ENCODE data around the gene TRIO. TPM values are rescaled to one million over a fixed set of nuclear protein-coding genes. Genes with fewer than 3 reads are reported as not detected.
"Not testable (repeated sequence)": the region's sequence is repeated elsewhere in the genome, so short reads cannot be mapped to it uniquely, and the experiment has no call there.

TRIO gene
- total RNA-seq, 1 donor from 2014 or later = 57.0 TPM

GRCh38 chr5:14417792-14418765, 274.9 kb downstream of the TRIO start:
- ATAC-seq = peak; percentile 69
- no peak for DNase-seq
- intact Hi-C loops (cut with micrococcal nuclease) = no loop called here

DNA sequence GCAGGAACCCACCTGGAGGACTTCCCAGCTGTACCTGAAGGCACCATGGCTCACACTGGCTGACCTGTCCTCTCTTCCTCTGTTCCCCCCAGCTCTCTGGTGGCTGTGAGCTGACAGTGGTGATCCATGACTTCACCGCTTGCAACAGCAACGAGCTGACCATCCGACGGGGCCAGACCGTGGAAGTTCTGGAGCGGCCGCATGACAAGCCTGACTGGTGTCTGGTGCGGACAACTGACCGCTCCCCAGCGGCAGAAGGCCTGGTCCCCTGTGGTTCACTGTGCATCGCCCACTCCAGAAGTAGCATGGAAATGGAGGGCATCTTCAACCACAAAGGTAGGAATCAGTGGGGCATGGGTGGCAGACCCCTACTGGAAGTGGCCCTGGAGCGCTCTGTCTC, 276.5 kb downstream of the TRIO start:
- intact Hi-C loops (cut with micrococcal nuclease) = no loop called here
- no peak for DNase-seq
- no peak for ATAC-seq

- ATAC-seq = no peak
These were observed 277.1 kb downstream of the TRIO start for GRCh38 chr5:14420101-14420811.

GRCh38 chr5:14421851-14422250, 278.7 kb downstream of the TRIO start:
- intact Hi-C loops (cut with micrococcal nuclease) = no loop called here
- ATAC-seq (no peak), DNase-seq (no peak)

More at GRCh38 chr5:14420101-14420811, 277.1 kb downstream of the TRIO start:
- DNase-seq = no peak
- intact Hi-C loops (cut with micrococcal nuclease) = no loop called here

DNA sequence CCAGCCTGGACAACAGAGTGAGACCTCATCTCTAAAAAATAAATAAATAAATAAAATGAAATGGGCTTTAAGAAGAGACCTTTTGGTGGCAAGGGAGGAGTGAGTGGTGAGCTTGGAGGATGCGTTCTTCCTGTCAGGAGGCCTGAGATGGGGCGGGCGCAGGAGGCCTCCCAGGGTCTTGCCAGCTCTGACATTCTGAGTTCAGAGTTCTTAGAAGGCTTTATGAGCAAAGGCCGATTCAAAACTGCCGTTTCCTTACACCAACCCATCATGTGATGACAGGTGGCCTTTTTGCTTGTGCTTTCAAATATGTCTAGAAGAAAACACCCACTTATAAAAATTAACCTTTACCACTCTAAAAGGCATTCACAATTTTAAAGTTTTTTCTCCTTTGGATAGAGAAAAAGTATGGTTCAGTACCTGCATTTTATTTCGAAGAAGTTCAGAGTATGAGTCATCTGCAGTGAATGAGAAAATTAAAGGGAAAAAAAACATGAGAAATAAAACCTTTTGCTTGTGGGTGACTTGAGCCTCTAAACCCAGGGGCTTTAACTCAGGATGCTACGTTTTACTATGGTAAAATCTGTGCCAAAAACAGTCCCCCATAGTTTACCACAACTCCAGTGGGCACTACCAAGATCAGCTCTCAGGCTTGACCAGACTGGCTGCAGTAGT, 281.0 kb downstream of the TRIO start:
- DNase-seq = no peak

DNA sequence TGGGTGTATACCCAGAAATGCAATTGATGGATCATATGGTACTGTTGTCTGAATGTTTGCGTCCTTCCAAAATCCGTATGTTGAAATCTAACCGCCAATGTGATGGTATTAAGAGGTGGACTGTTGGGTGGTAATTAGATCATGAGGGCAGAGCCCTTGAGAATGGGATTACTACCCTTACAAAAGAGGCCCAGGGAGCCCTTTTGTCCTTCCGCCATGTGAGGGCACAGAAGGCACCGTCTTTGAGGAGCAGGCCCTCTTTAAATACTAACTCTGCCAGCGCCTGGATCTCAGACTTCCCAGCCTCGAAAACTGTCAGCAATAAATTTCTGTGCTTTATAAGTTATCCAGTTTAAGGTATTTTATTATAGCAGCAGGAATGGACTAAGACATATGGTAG, 282.4 kb downstream of the TRIO start:
- ATAC-seq (no peak), DNase-seq (no peak)
- intact Hi-C loops (cut with micrococcal nuclease) = no loop called here

More for the DNA sequence above, 281.0 kb downstream of the TRIO start:
- ATAC-seq = no peak
- intact Hi-C loops (cut with micrococcal nuclease) = no loop called here

- intact Hi-C loops (cut with micrococcal nuclease) = no loop called here
- DNase-seq (no peak), ATAC-seq (no peak)
These were observed 283.4 kb downstream of the TRIO start for GRCh38 chr5:14426521-14426920.

GRCh38 chr5:14428302-14429081, 285.4 kb downstream of the TRIO start:
- intact Hi-C loops (cut with micrococcal nuclease) = no loop called here
- ATAC-seq = peak; percentile 82
- no peak for DNase-seq

DNA sequence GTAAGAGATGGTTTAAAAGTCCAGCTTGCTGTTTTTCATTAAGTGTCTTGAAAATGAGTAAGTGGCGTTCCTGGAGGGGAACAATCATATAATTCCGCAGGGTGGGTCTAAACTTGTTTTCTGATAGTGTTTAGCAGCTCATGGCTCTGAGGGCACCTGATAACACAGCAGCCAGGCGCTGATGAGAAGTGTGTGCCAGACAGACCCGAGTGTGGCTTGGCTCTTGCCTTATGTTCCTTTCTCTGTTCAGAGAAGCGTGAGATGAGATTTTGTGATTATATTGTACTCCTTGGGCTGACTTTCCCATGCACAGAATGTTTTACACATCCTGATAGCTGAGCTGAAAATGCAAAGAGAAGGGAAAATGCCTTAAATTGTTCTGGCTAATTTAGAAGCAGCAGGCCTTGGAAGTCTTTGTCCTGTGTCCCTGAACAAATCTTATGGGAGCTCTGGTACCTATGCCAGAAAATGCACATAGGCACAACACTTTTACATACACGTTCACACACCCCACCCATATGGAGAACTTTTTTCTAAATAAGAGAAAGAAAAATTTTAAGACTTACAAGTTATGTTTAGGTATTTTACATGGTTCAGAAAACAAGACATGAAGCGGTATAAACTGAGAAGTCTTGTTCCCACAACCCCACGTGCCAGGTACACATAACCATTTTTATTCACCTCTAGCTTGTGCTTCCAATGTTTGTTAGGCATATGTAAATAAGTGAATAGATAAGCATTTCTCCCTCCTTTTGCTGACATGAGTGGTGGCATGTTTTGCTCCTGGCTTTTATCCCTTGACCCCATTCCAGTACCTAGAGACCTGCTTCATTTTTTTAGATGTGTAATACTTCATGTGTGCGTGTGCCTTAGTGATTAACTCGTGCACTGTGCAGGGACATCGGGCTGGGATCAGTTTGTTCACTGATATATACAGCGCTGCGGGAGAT, 286.2 kb downstream of the TRIO start:
- ATAC-seq = peak; percentile 81
- intact Hi-C loops (cut with micrococcal nuclease) = no loop called here
- no peak for DNase-seq

GRCh38 chr5:14431534-14431933, 288.4 kb downstream of the TRIO start:
- intact Hi-C loops (cut with micrococcal nuclease) = no loop called here
- DNase-seq (no peak), ATAC-seq (no peak)

DNA sequence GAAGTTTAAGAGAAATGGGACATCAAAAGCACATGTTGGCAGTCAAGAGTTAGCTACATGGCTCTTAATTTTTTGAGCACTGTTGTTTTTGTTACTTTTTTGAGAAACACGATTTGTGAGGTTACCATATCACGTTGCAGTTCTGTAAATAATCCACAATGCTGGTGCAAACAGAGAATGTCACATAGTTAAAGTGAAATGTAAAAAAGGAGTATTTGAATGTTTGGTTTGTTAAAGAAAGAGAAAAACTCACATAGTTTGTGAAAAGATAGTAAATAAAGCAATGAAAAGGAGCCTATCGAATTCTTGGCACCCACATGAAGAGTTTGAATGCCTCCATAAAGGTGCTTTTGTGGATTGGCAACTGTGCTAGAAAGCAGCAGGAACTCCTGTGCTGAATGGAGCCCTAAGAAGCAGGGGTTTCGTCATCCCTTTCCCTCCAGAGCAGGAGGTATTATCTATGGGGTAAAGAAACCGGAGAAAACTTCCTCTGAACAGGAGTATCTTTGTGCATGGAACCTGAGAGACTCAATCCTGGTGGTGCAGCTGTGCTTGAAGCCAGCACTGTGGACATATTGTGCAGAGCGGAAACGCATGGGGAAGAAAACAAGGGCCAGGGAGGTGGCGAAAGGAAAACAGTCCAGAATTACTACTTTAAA, 289.9 kb downstream of the TRIO start:
- DNase-seq (no peak), ATAC-seq (no peak)
- intact Hi-C loops (cut with micrococcal nuclease) = no loop called here

GRCh38 chr5:14435481-14435880, 292.3 kb downstream of the TRIO start:
- intact Hi-C loops (cut with micrococcal nuclease) = no loop called here
- DNase-seq (no peak), ATAC-seq (no peak)

DNA sequence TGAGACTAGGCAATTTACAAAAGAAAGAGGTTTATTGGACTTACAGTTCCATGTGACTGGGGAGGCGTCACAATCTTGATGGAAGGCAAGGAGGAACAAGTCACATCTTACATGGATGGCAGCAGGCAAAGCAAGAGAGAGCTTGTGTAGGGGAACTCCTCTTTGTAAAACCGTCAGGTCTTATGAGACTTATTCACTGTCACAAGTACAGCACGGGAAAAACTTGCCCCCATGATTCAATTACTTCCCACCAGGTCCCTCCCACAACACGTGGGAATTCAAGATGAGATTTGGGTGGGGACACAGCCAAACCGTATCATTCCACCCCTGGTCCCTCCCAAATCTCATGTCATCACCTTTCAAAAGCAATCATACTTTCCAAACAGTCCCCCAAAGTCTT, 293.0 kb downstream of the TRIO start:
- ATAC-seq; intact Hi-C loops (cut with micrococcal nuclease); DNase-seq: not testable (repeated sequence)

GRCh38 chr5:14436801-14437542, 293.8 kb downstream of the TRIO start:
- no peak for DNase-seq
- intact Hi-C loops (cut with micrococcal nuclease) = no loop called here
- no peak for ATAC-seq

GRCh38 chr5:14438195-14438606, 295.1 kb downstream of the TRIO start:
- no peak for ATAC-seq

GRCh38 chr5:14439087-14439871, 296.1 kb downstream of the TRIO start:
- intact Hi-C loops (cut with micrococcal nuclease) = no loop called here
- ATAC-seq (peak; percentile 12), DNase-seq (no peak)

More at GRCh38 chr5:14438195-14438606, 295.1 kb downstream of the TRIO start:
- no peak for DNase-seq
- intact Hi-C loops (cut with micrococcal nuclease) = no loop called here

All from left ventricle myocardium superior (tissue), 1 donor.